DMS153 treated with DMSO at 0.1 percent for 48 hours (cell line): Measurements from ENCODE around the gene CCL17.
"Not testable (repeated sequence)": the region's sequence is repeated elsewhere in the genome, so short reads cannot be mapped to it uniquely, and the experiment has no call there.

Source experiments
- DNase-seq: peaks from one replicate; lab custom pipeline; 2025; ENCODE audit not compliant: unreplicated experiment; lab: John Stamatoyannopoulos, UW

Gene CCL17

GRCh38 chr16:57395026-57395425 lies 9.5 kb upstream of the CCL17 start:
- DNase-seq: no peak

- DNase-seq: no peak
These were observed 7.8 kb upstream of the CCL17 start for GRCh38 chr16:57396786-57397185.

DNA sequence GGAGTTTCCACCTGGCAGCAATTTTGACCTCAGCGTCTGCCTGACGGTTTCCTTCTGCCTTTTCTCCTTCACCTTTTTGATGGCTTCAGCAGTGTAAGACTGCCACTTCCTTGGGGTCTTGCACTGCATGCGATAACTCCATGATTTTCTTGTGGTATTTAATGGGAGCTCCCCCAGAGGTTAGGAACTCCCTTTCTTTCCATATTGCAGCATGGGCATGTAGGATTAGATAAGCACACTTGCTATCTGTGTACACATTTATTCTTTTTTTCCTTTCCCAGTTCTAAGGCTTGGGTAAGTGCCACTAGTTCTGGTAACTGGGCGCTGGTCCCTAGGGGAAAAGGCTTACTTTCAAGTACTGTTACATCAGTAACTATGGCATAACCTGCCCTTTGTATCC lies 7.1 kb upstream of the CCL17 start:
- not testable (repeated sequence) for DNase-seq

DNA sequence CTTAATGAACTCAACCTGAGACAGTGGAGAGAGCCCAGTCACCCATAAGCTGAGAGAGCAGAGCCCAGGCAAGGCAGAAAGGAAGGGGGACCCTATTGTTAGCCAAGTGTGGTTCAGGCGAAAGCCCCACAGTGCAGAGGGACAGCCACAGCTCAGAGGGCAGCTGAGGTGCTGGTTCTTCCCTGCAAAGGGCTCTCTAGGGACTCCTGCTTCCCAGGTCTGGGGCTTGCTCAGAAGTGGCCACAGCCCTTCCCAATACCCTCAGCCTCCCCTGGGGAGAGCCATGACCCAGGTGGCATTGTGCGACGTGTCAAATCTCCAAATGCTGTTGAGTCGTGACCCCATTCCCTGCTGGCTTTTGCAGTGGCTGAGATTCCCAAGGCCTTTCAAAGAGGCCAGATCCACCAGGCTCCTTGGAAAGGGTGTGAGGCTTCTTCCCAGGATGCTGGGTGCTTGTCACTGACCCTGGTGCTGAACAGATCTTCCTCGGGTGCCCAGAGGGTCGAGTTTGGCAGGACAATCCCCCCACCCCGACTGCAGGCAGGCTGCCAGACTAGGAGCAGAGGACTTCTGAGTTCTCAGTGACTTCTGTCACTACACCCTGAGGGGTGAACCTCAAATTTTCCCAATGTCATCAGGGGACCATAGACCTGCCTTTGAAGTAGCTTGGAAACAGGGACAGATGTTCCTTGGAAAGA lies 2.5 kb upstream of the CCL17 start:
- DNase-seq: no peak

DNA sequence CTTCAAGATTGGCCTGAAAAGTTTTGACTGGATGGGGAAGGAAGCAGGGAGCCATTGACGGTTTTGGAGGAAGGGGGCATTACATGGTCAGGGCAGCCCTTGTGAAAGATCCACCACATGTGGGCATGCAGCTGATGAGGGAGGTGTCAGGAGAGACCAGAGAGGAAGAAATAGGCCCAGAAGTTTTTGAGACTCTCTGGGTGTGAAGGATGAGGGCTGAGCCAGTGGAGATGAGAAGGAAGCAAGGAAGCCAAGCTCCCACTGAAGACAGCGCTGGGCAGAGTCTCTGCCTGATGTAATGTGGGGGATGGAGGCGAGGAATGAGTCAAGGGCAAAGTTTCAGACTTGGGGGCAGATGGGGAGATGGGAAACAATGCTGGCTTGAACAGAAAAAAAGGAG lies 530 bp downstream of the CCL17 start:
- DNase-seq: no peak

GRCh38 chr16:57406881-57407280 lies 2.3 kb downstream of the CCL17 start:
- DNase-seq: no peak

DNA sequence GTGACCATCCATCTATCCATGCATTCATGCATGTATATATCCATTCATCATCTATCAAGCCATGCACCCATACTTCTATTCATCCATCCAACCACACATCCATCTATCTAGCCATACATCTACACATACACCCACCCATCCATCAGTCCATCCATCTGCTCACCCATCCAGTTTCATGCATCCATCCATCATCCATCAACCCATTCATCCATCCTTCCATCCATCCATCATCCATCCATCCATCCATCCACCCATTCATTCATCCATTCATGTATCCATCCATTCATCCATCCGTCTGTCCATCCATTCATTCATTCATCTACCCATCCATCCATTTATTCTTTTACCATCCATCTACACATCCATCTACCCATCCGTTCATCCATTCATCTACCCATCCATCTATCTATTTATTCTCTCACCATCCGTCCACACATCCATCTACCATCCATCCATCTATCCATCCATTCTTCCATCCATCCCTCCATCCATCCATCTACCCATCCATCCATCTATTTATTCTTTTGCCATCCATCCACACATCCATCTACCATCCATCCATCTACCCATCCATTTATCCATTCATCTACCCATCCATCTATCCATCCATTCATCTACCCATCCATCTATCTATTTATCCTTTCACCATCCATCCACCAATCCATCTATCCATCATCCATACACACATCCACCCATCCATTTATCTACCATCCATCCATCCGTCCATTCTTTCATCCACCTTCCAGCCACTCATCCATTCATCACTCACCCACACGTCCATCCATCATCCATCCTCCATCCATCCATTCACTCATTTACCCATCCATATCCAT lies 3.2 kb downstream of the CCL17 start:
- DNase-seq: no peak

DNA sequence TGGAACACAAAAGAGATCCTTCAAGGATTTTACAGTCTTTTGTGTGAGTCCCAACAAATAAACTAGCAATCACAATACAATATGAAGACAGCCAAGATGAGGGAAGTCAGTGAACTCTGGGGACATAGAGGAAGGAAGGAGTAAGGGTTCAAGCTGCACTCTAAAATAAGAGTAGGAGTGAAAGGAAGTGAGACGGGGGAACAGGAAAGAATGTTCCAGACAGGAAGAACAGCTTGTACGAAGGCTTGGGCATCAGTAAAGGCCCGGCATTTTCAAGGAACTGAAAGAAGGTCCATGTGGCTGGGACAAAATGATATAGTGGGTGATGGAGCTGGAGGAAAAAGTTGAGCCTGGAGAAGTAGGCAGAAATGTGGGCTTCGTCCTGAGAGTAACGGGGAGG lies 4.5 kb downstream of the CCL17 start:
- no peak for DNase-seq

GRCh38 chr16:57409870-57410587 lies 5.5 kb downstream of the CCL17 start:
- DNase-seq: no peak

DNA sequence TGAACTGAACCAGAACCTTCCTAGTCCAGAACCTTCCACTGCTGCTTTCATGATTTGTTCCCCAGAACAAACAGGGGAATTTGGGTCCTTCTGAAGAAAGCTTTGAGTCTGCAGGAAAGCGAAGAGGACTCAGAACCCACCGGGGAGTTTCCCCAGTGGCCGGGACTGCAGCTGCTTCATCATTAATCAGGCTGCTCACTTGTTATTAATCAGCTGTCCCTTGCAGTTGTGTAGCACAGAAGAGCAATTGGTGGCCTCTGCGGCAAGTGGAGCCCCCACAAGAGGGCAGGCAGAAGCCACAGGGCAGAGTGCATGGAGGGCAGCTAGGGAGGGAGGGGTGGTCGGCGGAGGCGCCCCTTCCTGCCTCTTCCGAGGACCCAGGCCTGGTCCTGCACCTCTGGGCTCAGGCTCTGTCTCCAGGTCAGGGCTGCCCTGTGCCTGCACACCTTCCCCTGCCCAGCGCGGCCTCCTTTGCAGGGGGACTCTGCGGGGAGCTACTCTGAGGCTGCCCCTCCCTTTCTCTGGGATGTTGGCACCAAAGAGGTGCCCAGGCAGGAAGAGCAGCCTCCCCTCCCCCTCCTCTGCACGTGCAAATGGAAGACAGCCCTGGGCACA lies 6.9 kb downstream of the CCL17 start:
- no peak for DNase-seq

DNA sequence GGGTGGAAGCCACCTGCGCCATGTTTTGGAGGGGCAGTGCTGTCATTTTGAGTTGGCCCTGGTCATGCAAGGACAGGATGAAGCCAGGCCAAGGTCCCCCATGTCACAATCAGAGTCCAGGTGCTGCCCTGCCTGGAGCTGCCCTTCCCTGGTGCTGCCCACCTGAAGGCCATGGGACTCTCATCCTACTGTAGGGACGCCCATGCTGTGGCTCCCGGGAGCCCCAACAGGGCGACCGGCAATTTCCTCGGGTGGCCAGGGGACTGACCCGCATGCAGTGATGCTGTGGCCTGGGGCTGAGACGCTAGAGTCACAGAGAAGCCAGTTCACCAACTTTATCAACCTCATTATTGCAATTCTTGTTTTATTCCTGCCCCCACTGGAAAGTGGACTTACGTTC lies 8.0 kb downstream of the CCL17 start:
- no peak for DNase-seq

DNA sequence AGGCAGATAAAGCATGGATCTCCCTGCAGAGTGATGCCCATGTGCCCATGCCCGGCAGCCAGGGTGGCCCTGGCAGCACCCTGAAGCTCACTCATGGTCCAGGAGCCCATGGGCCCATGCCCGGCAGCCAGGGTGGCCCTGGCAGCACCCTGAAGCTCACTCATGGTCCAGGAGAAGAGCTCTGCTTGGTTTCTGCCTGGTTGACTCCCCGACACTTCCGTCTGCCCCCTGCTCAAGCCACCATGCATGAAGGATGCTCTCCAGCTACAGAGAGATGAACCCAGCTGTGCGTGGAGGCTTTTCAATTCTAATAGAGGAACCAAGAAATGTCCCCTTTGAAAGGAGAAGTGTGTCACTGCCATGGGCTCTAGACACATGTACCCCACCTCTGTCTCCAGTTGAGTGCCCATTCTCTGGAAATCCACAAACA lies 8.7 kb downstream of the CCL17 start:
- DNase-seq: no peak

- DNase-seq: no peak
These were observed 9.2 kb downstream of the CCL17 start for GRCh38 chr16:57413733-57414132.

GRCh38 chr16:57416084-57416483 lies 11.5 kb downstream of the CCL17 start:
- DNase-seq: no peak

- no peak for DNase-seq
These were observed 14.9 kb downstream of the CCL17 start for GRCh38 chr16:57419506-57419905.

DNA sequence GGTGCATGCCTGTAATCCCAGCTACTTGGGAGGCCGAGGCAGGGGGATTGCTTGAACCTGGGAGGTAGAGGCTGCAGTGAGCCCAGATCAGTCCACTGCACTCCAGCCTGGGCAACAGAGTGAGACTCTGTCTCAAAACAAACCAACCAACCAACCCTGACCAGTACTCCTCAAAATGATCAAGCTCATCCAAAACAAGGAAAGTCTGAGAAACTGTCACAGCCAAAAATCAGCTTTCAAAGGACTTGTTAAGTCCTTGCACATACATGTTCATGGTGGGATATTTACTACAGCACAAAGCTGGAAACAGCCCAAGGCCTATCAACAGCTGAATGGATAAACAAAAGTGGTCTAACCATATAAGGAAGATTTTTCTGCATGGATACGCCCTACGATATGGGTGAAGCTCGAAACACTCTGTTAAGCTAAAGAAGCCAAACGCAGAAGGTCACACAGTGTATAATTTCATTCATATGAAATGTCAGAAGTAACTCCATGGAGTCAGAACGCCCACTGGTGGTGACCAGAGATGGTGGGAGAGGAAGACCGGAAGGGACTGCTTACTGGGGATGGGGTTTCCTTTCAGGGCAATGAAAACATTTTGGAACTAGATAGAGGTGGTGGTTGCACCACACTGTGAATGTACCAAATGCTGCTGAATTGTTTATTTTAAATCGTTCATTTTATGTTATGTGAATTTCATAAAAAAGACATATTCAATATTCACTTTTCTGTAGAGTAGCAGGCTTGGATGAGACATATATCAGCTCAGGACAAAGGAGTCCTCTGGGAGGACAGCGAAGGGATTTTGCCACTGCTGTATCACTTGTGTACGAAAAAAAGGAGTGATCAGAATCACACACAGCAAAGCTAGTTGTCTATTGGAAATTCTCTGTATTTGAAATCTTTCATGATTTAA lies 17.7 kb downstream of the CCL17 start:
- no peak for DNase-seq

GRCh38 chr16:57423152-57423551 lies 18.6 kb downstream of the CCL17 start:
- DNase-seq: no peak

DNA sequence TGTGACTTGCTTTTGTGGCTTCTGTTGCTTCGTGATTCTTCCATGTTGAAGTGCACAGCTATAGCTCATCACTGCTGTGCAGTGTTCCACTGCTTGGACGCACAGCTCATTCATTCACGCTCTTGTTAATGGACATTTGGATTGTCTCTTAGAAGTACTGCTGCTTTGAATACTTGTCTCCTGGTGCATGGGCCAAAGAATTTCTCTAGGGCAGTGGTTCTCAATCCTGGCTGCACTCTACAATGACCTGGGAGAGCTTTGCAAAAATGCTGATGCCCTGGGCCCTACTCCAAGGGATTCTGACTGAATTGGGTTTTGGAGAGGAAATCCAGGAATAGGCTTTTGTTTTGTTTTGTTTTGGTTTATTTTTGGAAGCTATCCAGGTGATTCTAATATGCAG lies 20.0 kb downstream of the CCL17 start:
- no peak for DNase-seq

DNA sequence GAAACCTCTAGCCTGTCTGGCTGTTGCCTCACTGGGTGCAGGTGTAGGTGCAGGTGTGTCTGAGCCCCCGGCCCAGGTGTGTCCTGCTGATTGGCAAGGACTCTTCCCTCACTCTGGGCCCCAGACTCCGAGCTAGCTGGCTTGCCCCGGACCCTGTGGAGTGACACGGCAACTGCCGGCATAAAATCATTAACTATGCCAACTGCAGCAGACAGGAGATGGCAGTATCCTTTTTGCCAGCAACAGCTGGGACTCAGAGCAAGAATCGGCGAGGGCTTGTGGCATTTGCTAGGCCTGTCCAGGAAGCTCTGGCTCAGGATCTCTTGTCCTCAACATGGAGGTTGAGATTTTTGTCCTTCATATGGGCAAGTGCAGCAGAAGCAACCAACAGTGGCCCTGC lies 21.8 kb downstream of the CCL17 start:
- DNase-seq: no peak

DNA sequence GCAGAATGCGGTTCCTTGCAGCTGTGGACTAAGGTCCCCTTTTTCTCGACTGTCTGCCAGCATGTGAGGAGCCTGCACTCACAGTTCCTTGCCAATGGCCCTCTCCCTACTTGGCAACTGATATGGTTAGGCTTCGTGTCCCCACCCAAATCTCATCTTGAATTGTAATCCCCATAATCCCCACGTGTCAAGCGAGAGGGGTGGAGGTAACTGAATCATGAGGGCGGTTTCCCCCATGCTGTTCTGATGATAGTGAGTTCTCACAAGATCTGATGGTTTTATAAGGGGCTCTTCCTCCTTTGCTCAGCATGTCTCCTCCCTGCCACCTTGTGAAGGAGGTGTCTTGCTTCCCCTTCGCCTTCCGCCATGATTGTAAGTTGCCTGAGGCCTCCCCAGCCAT lies 22.7 kb downstream of the CCL17 start:
- no peak for DNase-seq
